Measurements from ENCODE around the gene PICK1.
"Not testable (repeated sequence)": the region's sequence is repeated elsewhere in the genome, so short reads cannot be mapped to it uniquely, and the experiment has no call there.

PICK1 gene

DNA sequence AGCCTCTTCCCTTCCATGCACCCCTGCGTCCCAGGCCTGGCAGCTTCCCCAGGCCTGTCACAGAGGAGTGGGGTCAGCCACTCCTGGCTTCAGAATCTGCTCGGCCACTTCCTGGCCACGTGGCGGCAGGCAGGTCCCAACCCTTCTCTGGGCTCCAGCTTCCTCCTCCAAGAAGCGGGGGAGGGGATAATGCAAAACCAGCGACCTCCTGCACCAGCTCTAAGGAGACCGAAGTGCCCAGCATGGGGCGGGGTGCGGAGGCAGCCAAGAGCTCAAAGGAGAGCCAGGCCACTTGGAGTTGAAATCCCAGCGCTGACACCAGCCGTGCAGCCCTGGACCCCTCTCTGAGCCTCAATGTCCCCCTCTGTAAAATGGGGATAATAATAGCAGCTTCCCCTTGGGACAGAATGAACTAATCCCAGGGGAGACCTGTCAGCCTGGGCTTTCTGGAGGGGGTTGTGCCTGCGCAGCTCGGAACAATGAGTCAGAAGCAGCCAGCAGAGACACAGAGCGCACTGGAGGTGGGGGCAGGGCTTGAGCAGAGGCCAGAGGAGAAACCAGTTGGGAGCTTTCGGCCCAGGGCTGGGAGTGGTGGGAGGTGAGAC is 22.8 kb upstream of the PICK1 start:
- peak; percentile 94 for DNase-seq
- no peaks in the 10 kb centered on the region for H3K79me1 ChIP-seq (ENCODE audit: low read length)

DNA sequence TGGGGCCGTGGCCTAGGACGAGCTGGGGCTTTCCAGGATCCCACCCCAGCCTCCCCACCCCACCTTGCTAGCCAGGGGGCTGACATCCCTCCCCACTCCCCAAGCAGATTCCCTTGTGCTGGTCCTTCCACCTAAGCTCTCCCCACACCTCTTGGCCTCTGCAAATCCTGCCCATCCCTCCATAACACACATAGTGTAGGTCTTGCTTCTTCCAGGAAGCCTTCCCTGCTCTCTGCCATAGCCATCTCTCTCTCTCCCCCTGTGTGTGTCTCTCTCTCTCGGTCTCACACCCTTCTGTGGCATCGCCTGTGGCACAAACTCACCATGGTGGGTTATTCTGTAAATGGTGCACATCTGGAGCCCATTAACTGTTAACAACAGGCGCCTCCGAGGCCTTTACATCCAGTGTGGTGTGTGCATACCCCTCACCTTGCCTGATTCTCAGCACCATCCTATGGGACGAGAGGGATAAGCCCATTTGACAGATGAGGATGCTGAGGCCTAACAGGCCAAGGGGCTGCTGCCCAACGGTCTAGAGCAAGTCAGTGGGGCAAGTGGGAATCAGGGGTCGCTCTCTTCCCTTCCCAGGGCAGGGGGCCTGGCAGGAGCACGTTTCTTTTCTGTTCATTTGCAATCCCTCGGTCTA is 22.2 kb upstream of the PICK1 start:
- no CpG with 5 or more reads among the region's 11 CpGs for WGBS (ENCODE audit: extremely low coverage, insufficient coverage, low lambda C conversion rate)

More for the DNA sequence above, 22.8 kb upstream of the PICK1 start:
- peak overlapping the region; percentile 10 for H3K4me2 ChIP-seq (ENCODE audit: low read length)
- H3K4ac ChIP-seq (ENCODE audit: low read depth, low read length): peak overlapping the region; percentile 41
- H2AK5ac ChIP-seq (ENCODE audit: low read length): no peak overlapping the region
- no peak overlapping the region for H4K5ac ChIP-seq (ENCODE audit: low read length)
- no peaks in the 10 kb centered on the region for H3K36me3 ChIP-seq (ENCODE audit: control insufficient read depth, insufficient read depth, low read length)
- no peak overlapping the region for H2BK120ac ChIP-seq (ENCODE audit: low read depth, low read length)
- H3K79me2 ChIP-seq (ENCODE audit: control insufficient read depth, insufficient read depth, low read length): no peaks in the 10 kb centered on the region
- WGBS (ENCODE audit: extremely low coverage, insufficient coverage, low lambda C conversion rate): no CpG with 5 or more reads among the region's 15 CpGs
- H2BK15ac ChIP-seq (replicated peaks; ENCODE audit: low read depth): no peak overlapping the region
- peak overlapping the region; percentile 7 for H3K18ac ChIP-seq (ENCODE audit: low read length)
- no peak overlapping the region for H3K4me3 ChIP-seq (ENCODE audit: low read length)
- peak overlapping the region; percentile 94 for H3K56ac ChIP-seq (ENCODE audit: low read length)
- peak overlapping the region; percentile 62 for H3K9ac ChIP-seq (ENCODE audit: low read length)
- peak overlapping the region; percentile 79 for H2BK5ac ChIP-seq (ENCODE audit: low read length)
- H4K8ac ChIP-seq (ENCODE audit: low read depth, low read length): peak overlapping the region; percentile 1
- H3K27ac ChIP-seq (ENCODE audit: low read depth, low read length): peak overlapping the region; percentile 76
- H3K4me1 ChIP-seq (ENCODE audit: control insufficient read depth, low read depth, low read length): peaks cover 8% of the 10 kb centered on the region
- H3K23ac ChIP-seq (ENCODE audit: low read length): peak overlapping the region; percentile 97
- no peaks in the 10 kb centered on the region for H3K27me3 ChIP-seq (ENCODE audit: insufficient read depth, low read length, poor library complexity)

DNA sequence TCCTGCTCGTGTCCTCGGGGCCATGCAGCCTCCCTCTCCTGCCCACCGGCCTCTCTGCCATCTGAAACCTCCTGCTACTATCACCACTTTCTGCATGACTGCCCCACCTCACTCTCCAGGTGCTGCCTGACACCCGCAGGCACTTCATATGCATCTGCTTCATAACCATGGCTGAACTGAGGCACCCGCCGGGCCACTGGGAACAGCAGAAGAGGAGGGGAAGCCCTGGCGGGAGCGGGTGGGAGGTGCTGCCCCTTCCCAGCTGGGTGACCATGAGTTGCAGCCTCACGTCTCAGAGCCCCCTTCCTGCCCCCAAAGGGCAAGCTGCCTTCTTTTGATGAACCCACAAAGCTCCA is 21.7 kb upstream of the PICK1 start:
- H3K4me2 ChIP-seq (ENCODE audit: low read length): no peak overlapping the region
- H3K18ac ChIP-seq (ENCODE audit: low read length): no peak overlapping the region
- WGBS (ENCODE audit: extremely low coverage, insufficient coverage, low lambda C conversion rate): no CpG with 5 or more reads among the region's 9 CpGs
- H3K56ac ChIP-seq (ENCODE audit: low read length): peak overlapping the region; percentile 46
- H3K36me3 ChIP-seq (ENCODE audit: control insufficient read depth, insufficient read depth, low read length): no peaks in the 10 kb centered on the region
- H2BK5ac ChIP-seq (ENCODE audit: low read length): no peak overlapping the region
- no peak overlapping the region for H2BK15ac ChIP-seq (replicated peaks; ENCODE audit: low read depth)
- no peak overlapping the region for H2BK120ac ChIP-seq (ENCODE audit: low read depth, low read length)
- H3K4me1 ChIP-seq (ENCODE audit: control insufficient read depth, low read depth, low read length): peaks cover 7% of the 10 kb centered on the region
- no peak overlapping the region for H4K5ac ChIP-seq (ENCODE audit: low read length)
- DNase-seq: no peak
- H3K9ac ChIP-seq (ENCODE audit: low read length): no peak overlapping the region
- H2AK5ac ChIP-seq (ENCODE audit: low read length): peak overlapping the region; percentile 29
- H3K27ac ChIP-seq (ENCODE audit: low read depth, low read length): no peak overlapping the region
- H3K79me1 ChIP-seq (ENCODE audit: low read length): no peaks in the 10 kb centered on the region
- no peak overlapping the region for H3K4ac ChIP-seq (ENCODE audit: low read depth, low read length)
- H3K27me3 ChIP-seq (ENCODE audit: insufficient read depth, low read length, poor library complexity): no peaks in the 10 kb centered on the region
- no peak overlapping the region for H3K23ac ChIP-seq (ENCODE audit: low read length)
- H3K4me3 ChIP-seq (ENCODE audit: low read length): no peak overlapping the region
- H4K8ac ChIP-seq (ENCODE audit: low read depth, low read length): no peak overlapping the region
- H3K79me2 ChIP-seq (ENCODE audit: control insufficient read depth, insufficient read depth, low read length): no peaks in the 10 kb centered on the region

More for the DNA sequence above, 22.2 kb upstream of the PICK1 start:
- no peak overlapping the region for H3K18ac ChIP-seq (ENCODE audit: low read length)
- no peaks in the 10 kb centered on the region for H3K27me3 ChIP-seq (ENCODE audit: insufficient read depth, low read length, poor library complexity)
- no peak overlapping the region for H3K4me2 ChIP-seq (ENCODE audit: low read length)
- no peaks in the 10 kb centered on the region for H3K36me3 ChIP-seq (ENCODE audit: control insufficient read depth, insufficient read depth, low read length)
- H2AK5ac ChIP-seq (ENCODE audit: low read length): peak overlapping the region; percentile 98
- H3K9ac ChIP-seq (ENCODE audit: low read length): peak overlapping the region; percentile 44
- H3K4me3 ChIP-seq (ENCODE audit: low read length): no peak overlapping the region
- no peaks in the 10 kb centered on the region for H3K79me2 ChIP-seq (ENCODE audit: control insufficient read depth, insufficient read depth, low read length)
- no peak overlapping the region for H3K4ac ChIP-seq (ENCODE audit: low read depth, low read length)
- no peak overlapping the region for H3K23ac ChIP-seq (ENCODE audit: low read length)
- H4K8ac ChIP-seq (ENCODE audit: low read depth, low read length): no peak overlapping the region
- H3K56ac ChIP-seq (ENCODE audit: low read length): peak overlapping the region; percentile 69
- no peak overlapping the region for H2BK15ac ChIP-seq (replicated peaks; ENCODE audit: low read depth)
- H2BK120ac ChIP-seq (ENCODE audit: low read depth, low read length): no peak overlapping the region
- no peak overlapping the region for H3K27ac ChIP-seq (ENCODE audit: low read depth, low read length)
- DNase-seq: no peak
- H2BK5ac ChIP-seq (ENCODE audit: low read length): no peak overlapping the region
- H3K4me1 ChIP-seq (ENCODE audit: control insufficient read depth, low read depth, low read length): peaks cover 8% of the 10 kb centered on the region
- H3K79me1 ChIP-seq (ENCODE audit: low read length): no peaks in the 10 kb centered on the region
- peak overlapping the region; percentile 84 for H4K5ac ChIP-seq (ENCODE audit: low read length)

DNA sequence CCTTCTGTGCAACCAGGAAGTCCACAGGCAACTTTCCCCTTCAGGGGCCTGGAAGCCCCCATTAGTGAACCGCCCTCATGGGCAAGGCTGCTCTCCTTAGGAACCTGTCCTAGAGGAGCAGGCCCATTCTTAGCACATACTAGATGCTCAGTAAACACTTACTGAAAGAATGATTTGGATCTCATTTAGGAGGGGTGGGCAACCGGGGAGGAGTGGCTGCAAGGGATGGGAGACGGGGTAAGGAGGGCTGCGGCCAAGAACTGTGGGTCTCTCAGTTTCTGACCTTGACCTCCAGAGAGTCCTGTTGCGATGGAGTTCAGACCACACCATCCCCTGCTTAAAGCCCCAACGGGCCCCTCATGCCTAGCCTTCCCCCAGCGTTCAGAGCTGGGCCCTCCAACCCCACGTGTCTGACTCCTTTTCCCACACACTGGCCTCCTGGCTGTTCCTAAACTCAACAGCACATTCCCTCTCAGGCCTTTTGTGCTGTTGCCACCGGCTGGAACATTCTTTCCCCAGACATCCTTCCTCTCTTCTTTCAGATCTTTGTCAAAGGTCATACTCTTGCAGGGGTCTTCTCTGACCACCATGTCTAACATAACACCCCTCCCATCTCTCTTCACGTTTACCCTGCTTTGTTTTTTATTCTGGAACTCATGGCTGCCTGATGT is 20.7 kb upstream of the PICK1 start:
- Histone ChIP-seq H2BK5ac (ENCODE audit: low read length) (no peak overlapping the region), H3K79me2 (ENCODE audit: control insufficient read depth, insufficient read depth, low read length) (no peaks in the 10 kb centered on the region), H2BK120ac (ENCODE audit: low read depth, low read length) (no peak overlapping the region), H2AK5ac (ENCODE audit: low read length) (no peak overlapping the region), H3K56ac (ENCODE audit: low read length) (no peak overlapping the region), H4K5ac (ENCODE audit: low read length) (no peak overlapping the region), H3K27ac (ENCODE audit: low read depth, low read length) (no peak overlapping the region), H3K23ac (ENCODE audit: low read length) (no peak overlapping the region), H3K4me1 (ENCODE audit: control insufficient read depth, low read depth, low read length) (peaks cover 6% of the 10 kb centered on the region), H3K4ac (ENCODE audit: low read depth, low read length) (no peak overlapping the region), H3K18ac (ENCODE audit: low read length) (no peak overlapping the region), H4K8ac (ENCODE audit: low read depth, low read length) (no peak overlapping the region), H3K4me3 (ENCODE audit: low read length) (no peak overlapping the region), H2BK15ac (replicated peaks; ENCODE audit: low read depth) (no peak overlapping the region), H3K36me3 (ENCODE audit: control insufficient read depth, insufficient read depth, low read length) (no peaks in the 10 kb centered on the region), H3K9ac (ENCODE audit: low read length) (no peak overlapping the region), H3K4me2 (ENCODE audit: low read length) (no peak overlapping the region), H3K79me1 (ENCODE audit: low read length) (no peaks in the 10 kb centered on the region), H3K27me3 (ENCODE audit: insufficient read depth, low read length, poor library complexity) (no peaks in the 10 kb centered on the region)
- WGBS (ENCODE audit: extremely low coverage, insufficient coverage, low lambda C conversion rate): no CpG with 5 or more reads among the region's 10 CpGs
- no peak for DNase-seq

DNA sequence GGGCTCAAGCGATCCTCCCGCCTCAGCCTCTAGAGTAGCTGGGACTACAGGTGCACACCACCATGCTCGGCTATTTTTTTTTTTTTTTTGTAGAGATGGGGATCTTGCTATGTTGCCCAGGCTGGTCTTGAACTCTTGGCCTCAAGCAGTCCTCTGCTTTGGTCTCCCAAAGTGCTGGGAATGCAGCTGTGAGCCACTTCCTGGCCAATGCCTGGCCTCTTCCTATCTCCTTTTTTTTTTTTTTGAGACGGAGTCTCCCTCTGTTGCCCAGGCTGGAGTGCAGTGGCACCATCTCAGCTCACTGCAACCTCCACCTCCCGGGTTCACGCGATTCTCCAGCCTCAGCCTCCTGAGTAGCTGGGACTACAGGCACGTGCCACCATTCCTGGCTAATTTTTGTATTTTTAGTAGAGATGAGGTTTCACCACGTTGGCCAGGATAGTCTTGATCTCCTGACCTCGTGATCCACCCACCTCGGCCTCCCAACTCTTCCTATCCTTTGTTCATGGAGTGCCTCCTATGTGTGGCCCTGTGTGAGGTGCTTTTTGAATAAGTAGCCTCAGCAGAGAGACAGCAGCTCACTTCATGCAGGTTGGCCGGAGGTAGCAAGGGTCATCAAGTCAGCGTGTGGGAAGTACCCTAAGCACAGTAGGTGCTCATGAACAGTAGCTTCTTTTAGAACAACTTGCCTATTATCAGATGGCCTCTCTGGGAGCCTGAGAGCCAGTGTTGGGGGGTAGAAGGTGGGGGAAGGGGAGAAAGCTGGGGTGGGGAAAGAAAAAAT is 19.6 kb upstream of the PICK1 start:
- DNase-seq; H2AK5ac ChIP-seq (ENCODE audit: low read length); H3K18ac ChIP-seq (ENCODE audit: low read length); H3K4ac ChIP-seq (ENCODE audit: low read depth, low read length); H3K23ac ChIP-seq (ENCODE audit: low read length); H3K27ac ChIP-seq (ENCODE audit: low read depth, low read length); H3K9ac ChIP-seq (ENCODE audit: low read length); H3K79me1 ChIP-seq (ENCODE audit: low read length); H3K27me3 ChIP-seq (ENCODE audit: insufficient read depth, low read length, poor library complexity); H4K5ac ChIP-seq (ENCODE audit: low read length); H3K4me1 ChIP-seq (ENCODE audit: control insufficient read depth, low read depth, low read length); H3K36me3 ChIP-seq (ENCODE audit: control insufficient read depth, insufficient read depth, low read length); H2BK120ac ChIP-seq (ENCODE audit: low read depth, low read length); H2BK15ac ChIP-seq (replicated peaks; ENCODE audit: low read depth); H3K56ac ChIP-seq (ENCODE audit: low read length); H3K4me3 ChIP-seq (ENCODE audit: low read length); H4K8ac ChIP-seq (ENCODE audit: low read depth, low read length); H3K4me2 ChIP-seq (ENCODE audit: low read length); H2BK5ac ChIP-seq (ENCODE audit: low read length); H3K79me2 ChIP-seq (ENCODE audit: control insufficient read depth, insufficient read depth, low read length): not testable (repeated sequence)
- WGBS (ENCODE audit: extremely low coverage, insufficient coverage, low lambda C conversion rate): no CpG with 5 or more reads among the region's 13 CpGs
